ENCODE measurements around the gene MKNK1. TPM values are rescaled to one million over a fixed set of nuclear protein-coding genes. Genes with fewer than 3 reads are reported as not detected.

The MKNK1 gene
- total RNA-seq, 1 experiment from 2014 or later: 12.9 TPM

- Histone ChIP-seq H3K4ac (ENCODE audit: low read depth, low read length) (no peak within 1 kb of the TSS), H2AK5ac (ENCODE audit: insufficient read length, low read length) (no peak within 1 kb of the TSS), H3K4me2 (ENCODE audit: insufficient read depth, insufficient read length, low read length) (no peak within 1 kb of the TSS), H2BK20ac (ENCODE audit: low read depth, low read length, poor library complexity, severe bottlenecking) (no peak within 1 kb of the TSS), H3K56ac (ENCODE audit: insufficient read length, low read depth, low read length) (no peak within 1 kb of the TSS), H3K79me2 (ENCODE audit: insufficient read depth, low read length) (no peaks in the 10 kb centered on the region), H3K27me3 (ENCODE audit: insufficient read depth, low read length) (no peaks in the 10 kb centered on the region; the same call in 1 of the 2 replicates), H4K5ac (ENCODE audit: insufficient read length, low read depth, low read length) (no peak within 1 kb of the TSS), H2BK12ac (ENCODE audit: insufficient read length, low read depth, low read length) (no peak within 1 kb of the TSS), H3K18ac (ENCODE audit: insufficient read length, low read depth, low read length) (peak within 1 kb of the TSS; percentile 66), H3T11ph (ENCODE audit: low read length) (no peak within 1 kb of the TSS), H3K9me3 (ENCODE audit: control insufficient read depth, low read depth, low read length) (no peaks in the 10 kb centered on the region), H4K8ac (replicated peaks; ENCODE audit: insufficient read length, low read depth, low read length) (no peak within 1 kb of the TSS), H2BK120ac (ENCODE audit: low read depth, low read length, poor library complexity, severe bottlenecking) (no peak within 1 kb of the TSS), H2BK5ac (ENCODE audit: insufficient read length, low read length) (no peak within 1 kb of the TSS), H3K9ac (ENCODE audit: extremely low read depth, insufficient read length, low read length) (no peak within 1 kb of the TSS), H2BK15ac (ENCODE audit: low read depth, low read length) (no peak within 1 kb of the TSS), H3K27ac (ENCODE audit: insufficient read length, low read depth, low read length) (no peak within 1 kb of the TSS), H3K23me2 (ENCODE audit: insufficient read length, low read depth, low read length, poor library complexity, severe bottlenecking) (no peaks in the 10 kb centered on the region), H3K4me1 (ENCODE audit: insufficient read depth, low read length) (peaks cover 4% of the 10 kb centered on the region; the same call in 1 of the 2 replicates), H4K20me1 (ENCODE audit: control insufficient read depth, insufficient read depth, insufficient read length) (no peaks in the 10 kb centered on the region), H3K14ac (ENCODE audit: insufficient read depth, low read length) (peak within 1 kb of the TSS; percentile 79), H3K79me1 (ENCODE audit: insufficient read depth, low read depth, low read length, poor library complexity, severe bottlenecking) (no peaks in the 10 kb centered on the region), H4K91ac (ENCODE audit: insufficient read length, low read depth, low read length) (no peak within 1 kb of the TSS), H2AFZ (ENCODE audit: low read length) (no peak within 1 kb of the TSS), H3K23ac (ENCODE audit: insufficient read length, low read depth, low read length) (no peak within 1 kb of the TSS)
- no peak within 1 kb of the TSS; a peak in 1 of 7 replicates for H3K27ac Mint-ChIP-seq
- H3K4me1 Mint-ChIP-seq: peaks cover 14 to 33% of the 10 kb centered on the region in 2 experiments
- no peaks in the 10 kb centered on the region; a peak in 1 of 7 replicates for H3K36me3 Mint-ChIP-seq (ENCODE audit: insufficient read depth in 1 of 3, low read depth in 3 of 3)
- H3K4me3 Mint-ChIP-seq: no peak within 1 kb of the TSS
- peaks cover 23% of the 10 kb centered on the region for H3K27me3 Mint-ChIP-seq (ENCODE audit: low read depth)
- H3K9me3 Mint-ChIP-seq: no peaks in the 10 kb centered on the region
- WGBS (ENCODE audit: extremely low coverage, insufficient read length, low lambda C conversion rate): no CpG with 5 or more reads among the region's 6 CpGs
- TF ChIP-seq CTCF (conservative IDR thresholded peaks at IDR 0.05): no peak
- DNase-seq: no peak
Observed at GRCh38 chr1:46551597-46552095, 52.4 kb downstream of the MKNK1 start, which contains the start of gene KNCN. KNCN (minus strand) TSS chr1:46551647; CDS start chr1:46551215, 432 bp downstream.

Data from H9 (cell line).